NT2/D1 (cell line): ENCODE data around the gene AUH.

ENCODE experiments used
- DNase-seq: peaks from one replicate; pipeline ENCODE4 v3.0.0-alpha.2; 2011; ENCODE audit warnings: low read depth, low spot score
- H3K27me3 ChIP-seq: 2 replicates; pipeline ENCODE4 v1.6.0; 2011; ENCODE audit warnings: mild to moderate bottlenecking; ENCODE audit not compliant: insufficient read length, insufficient read depth
- H3K36me3 ChIP-seq: 2 replicates; pipeline ENCODE4 v1.6.1; 2011; ENCODE audit warnings: mild to moderate bottlenecking, low read length, mixed read lengths; ENCODE audit not compliant: insufficient read depth, insufficient read length
- H3K4me1 ChIP-seq: 2 replicates; pipeline ENCODE4 v1.5.1; 2011; ENCODE audit not compliant: insufficient read depth, insufficient read length
- H3K4me3 ChIP-seq: 2 replicates; pipeline ENCODE4 v1.5.1; 2011; ENCODE audit warnings: low read depth; ENCODE audit not compliant: insufficient read length
- H3K9ac ChIP-seq: 2 replicates; pipeline ENCODE4 v1.6.0; 2011; ENCODE audit warnings: low read depth; ENCODE audit not compliant: insufficient read length
- H3K9me3 ChIP-seq: 2 replicates; pipeline ENCODE4 v1.5.1; 2011; ENCODE audit warnings: mild to moderate bottlenecking, low read length; ENCODE audit not compliant: insufficient read depth
- SUZ12 ChIP-seq: IDR thresholded peaks from 2 replicates; pipeline ENCODE4 v1.6.1; 2011; ENCODE audit not compliant: insufficient read length, insufficient read depth; ENCODE audit errors: extremely low read depth
- YY1 ChIP-seq: IDR thresholded peaks from 2 replicates; pipeline ENCODE4 v1.6.1; 2011; ENCODE audit not compliant: insufficient read length, insufficient read depth
- ZNF274 ChIP-seq: IDR thresholded peaks from 2 replicates; pipeline ENCODE4 v1.6.1; 2011; ENCODE audit warnings: mild to moderate bottlenecking, low read depth, low read length

AUH gene

DNA sequence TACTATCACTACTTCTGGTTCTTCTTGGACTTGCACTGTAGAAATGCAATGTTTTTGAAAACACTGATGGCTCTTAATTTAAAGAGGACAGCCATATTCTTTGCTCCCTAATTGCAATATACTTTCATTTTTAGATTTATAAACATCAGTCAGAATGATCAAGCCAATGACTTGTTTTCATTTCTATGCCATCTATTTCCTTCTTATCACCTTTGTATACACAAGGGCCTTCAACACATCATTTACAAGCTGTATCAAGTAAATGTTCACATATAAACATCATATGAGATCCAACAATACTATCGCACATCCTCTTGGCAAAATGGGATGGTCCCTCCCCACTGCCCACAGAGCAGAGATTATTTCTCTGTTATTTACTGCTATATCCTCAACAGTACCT is 24.9 kb downstream of the AUH start:
- peaks cover 27% of the 10 kb centered on the region for H3K36me3 ChIP-seq
- no peak for TF ChIP-seq YY1
- TF ChIP-seq ZNF274, result no peak
- no peak for TF ChIP-seq SUZ12
- DNase-seq, result no peak
- H3K27me3 ChIP-seq, result no peaks in the 10 kb centered on the region
- H3K9me3 ChIP-seq, result no peaks in the 10 kb centered on the region
- H3K4me3 ChIP-seq, result no peak overlapping the region
- no peak overlapping the region for H3K9ac ChIP-seq
- no peaks in the 10 kb centered on the region for H3K4me1 ChIP-seq

DNA sequence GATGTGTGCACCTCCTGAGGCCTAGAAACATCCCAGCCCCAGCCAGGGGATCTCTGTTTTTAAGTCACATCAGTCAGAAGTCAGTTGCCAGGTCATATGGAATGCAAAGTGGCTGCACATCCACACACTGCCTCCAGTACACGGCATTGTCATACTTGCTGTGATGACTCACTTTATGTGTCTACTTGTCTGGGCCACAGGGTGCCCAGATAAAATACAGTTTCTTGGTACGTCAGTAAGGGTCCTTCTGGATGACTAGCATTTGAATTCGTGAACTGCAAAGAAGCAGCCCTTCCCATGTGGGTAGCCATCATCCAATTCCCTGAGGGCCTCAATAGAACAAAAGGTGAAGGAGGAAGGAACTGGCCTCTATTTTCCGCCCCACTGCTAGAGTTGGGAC is 27.7 kb downstream of the AUH start:
- Histone ChIP-seq H3K9me3 (peaks cover 20% of the 10 kb centered on the region), H3K4me3 (no peak overlapping the region), H3K27me3 (no peaks in the 10 kb centered on the region), H3K36me3 (peaks cover 8% of the 10 kb centered on the region), H3K9ac (no peak overlapping the region), H3K4me1 (no peaks in the 10 kb centered on the region)
- no peak for DNase-seq
- TF ChIP-seq SUZ12 (no peak), ZNF274 (no peak), YY1 (no peak)

DNA sequence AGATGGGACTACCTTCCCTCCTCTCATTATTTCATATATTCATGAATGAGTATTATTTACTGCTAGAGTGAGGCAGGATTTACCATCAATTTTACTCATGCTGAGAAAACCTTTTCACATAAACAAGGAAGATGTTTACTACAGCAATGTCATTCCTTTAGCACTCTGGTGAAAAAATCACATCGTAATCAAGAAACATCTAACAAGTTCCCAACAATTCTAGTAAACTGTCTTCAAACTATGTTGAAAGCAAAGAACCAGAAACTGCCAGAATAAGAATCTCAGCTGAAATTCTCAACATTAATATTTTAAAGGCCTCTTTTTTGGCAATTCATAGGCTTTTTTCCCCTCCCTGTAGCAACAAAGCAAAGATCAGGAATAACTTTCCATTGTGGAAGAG is 28.2 kb downstream of the AUH start:
- Histone ChIP-seq H3K36me3 (peaks cover 6% of the 10 kb centered on the region), H3K4me1 (no peaks in the 10 kb centered on the region), H3K4me3 (no peak overlapping the region), H3K9me3 (peaks cover 25% of the 10 kb centered on the region), H3K9ac (no peak overlapping the region), H3K27me3 (no peaks in the 10 kb centered on the region)
- TF ChIP-seq YY1 (no peak), SUZ12 (no peak), ZNF274 (no peak)
- no peak for DNase-seq

GRCh38 chr9:91332546-91333231 is 29.0 kb downstream of the AUH start:
- H3K4me3 ChIP-seq, result no peak overlapping the region
- no peak for DNase-seq
- no peaks in the 10 kb centered on the region for H3K4me1 ChIP-seq
- peaks cover 33% of the 10 kb centered on the region for H3K9me3 ChIP-seq
- H3K9ac ChIP-seq, result no peak overlapping the region
- no peaks in the 10 kb centered on the region for H3K27me3 ChIP-seq
- peaks cover 10% of the 10 kb centered on the region for H3K36me3 ChIP-seq
- no peak for TF ChIP-seq YY1
- TF ChIP-seq SUZ12, result no peak
- no peak for TF ChIP-seq ZNF274

DNA sequence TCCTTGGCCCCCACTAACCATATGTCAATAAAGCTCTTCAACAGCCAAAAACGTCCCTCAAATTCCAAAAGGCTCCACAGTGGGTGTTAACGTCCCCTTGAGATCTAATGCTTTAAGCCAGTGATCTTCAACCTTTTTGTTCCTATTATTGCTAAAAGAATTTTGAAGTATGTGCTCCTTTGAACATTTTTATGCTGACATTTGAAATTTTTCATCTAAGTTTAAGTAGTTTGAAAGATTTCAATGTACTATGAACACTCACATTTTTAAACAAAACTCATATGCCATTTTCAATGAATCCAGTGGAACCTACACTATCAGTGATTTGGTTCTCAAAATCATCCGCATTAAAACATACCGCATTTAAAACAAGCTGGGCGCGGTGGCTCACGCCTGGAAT is 29.9 kb downstream of the AUH start:
- no peaks in the 10 kb centered on the region for H3K4me1 ChIP-seq
- TF ChIP-seq ZNF274, result no peak
- no peak for TF ChIP-seq YY1
- no peak for TF ChIP-seq SUZ12
- H3K4me3 ChIP-seq, result no peak overlapping the region
- no peaks in the 10 kb centered on the region for H3K27me3 ChIP-seq
- peaks cover 40% of the 10 kb centered on the region for H3K9me3 ChIP-seq
- no peak for DNase-seq
- no peak overlapping the region for H3K9ac ChIP-seq
- H3K36me3 ChIP-seq, result peaks cover 12% of the 10 kb centered on the region

- no peaks in the 10 kb centered on the region for H3K4me1 ChIP-seq
- no peak overlapping the region for H3K4me3 ChIP-seq
- TF ChIP-seq ZNF274, result no peak
- TF ChIP-seq YY1, result no peak
- TF ChIP-seq SUZ12, result no peak
- H3K36me3 ChIP-seq, result peaks cover 13% of the 10 kb centered on the region
- no peak for DNase-seq
- no peaks in the 10 kb centered on the region for H3K27me3 ChIP-seq
- no peak overlapping the region for H3K9ac ChIP-seq
- peaks cover 40% of the 10 kb centered on the region for H3K9me3 ChIP-seq
Observed at GRCh38 chr9:91328186-91328585, 33.5 kb downstream of the AUH start.

DNA sequence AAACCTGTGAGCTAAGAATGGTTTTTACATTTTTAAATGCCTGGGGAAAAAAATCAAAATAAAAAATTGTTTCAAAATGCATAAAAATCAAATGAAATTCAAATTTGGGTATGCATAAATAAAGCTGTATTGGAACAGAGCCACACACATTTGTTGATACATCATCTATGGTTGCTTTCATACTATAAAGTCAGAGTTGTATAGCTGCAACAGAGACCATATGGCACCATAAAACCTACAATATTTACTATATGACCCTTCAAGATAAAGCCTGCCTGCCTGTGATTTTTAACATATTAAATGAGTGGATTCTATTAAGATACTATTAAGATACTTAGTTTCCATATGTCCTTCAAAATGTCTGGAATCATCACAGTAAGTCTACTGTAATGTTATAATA is 40.0 kb downstream of the AUH start:
- Histone ChIP-seq H3K9ac (no peak overlapping the region), H3K4me1 (no peaks in the 10 kb centered on the region), H3K9me3 (no peaks in the 10 kb centered on the region), H3K36me3 (no peaks in the 10 kb centered on the region), H3K4me3 (no peak overlapping the region), H3K27me3 (no peaks in the 10 kb centered on the region)
- TF ChIP-seq ZNF274 (no peak), SUZ12 (no peak), YY1 (no peak)
- DNase-seq, result no peak
